Muscle layer of colon (tissue), 2 donors: Measurements from ENCODE around the gene TTLL11.
"Not testable (repeated sequence)": the region's sequence is repeated elsewhere in the genome, so short reads cannot be mapped to it uniquely, and the experiment has no call there.

Source experiments
- H3K27ac ChIP-seq: one replicate; pipeline ENCODE4 v1.7.0; 2013; ENCODE audit warnings: low read depth, mild to moderate bottlenecking, low read length, moderate library complexity
- H3K27me3 ChIP-seq, 2 donors: one replicate each; pipeline ENCODE4 v1.7.0; 2013; ENCODE audit warnings: low read length in 2 of 2, mild to moderate bottlenecking in 2 of 2; ENCODE audit not compliant: insufficient read depth in 2 of 2, control insufficient read depth in 1 of 2
- H3K36me3 ChIP-seq: one replicate; pipeline ENCODE4 v1.7.0; 2013; ENCODE audit warnings: mild to moderate bottlenecking, low read length; ENCODE audit not compliant: insufficient read depth
- H3K4me1 ChIP-seq: one replicate; pipeline ENCODE4 v1.7.0; 2013; ENCODE audit warnings: mild to moderate bottlenecking, low read length; ENCODE audit not compliant: insufficient read depth
- H3K4me3 ChIP-seq, 2 donors: one replicate each; pipeline ENCODE4 v1.7.0; 2013; ENCODE audit warnings: low read length in 2 of 2, low read depth in 1 of 2, mild to moderate bottlenecking in 1 of 2, moderate library complexity in 1 of 2
- H3K9ac ChIP-seq: one replicate; pipeline ENCODE4 v1.7.0; 2013; ENCODE audit warnings: low read length
- H3K9me3 ChIP-seq: one replicate; pipeline ENCODE4 v1.7.0; 2013; ENCODE audit warnings: mild to moderate bottlenecking, low read length
- donor health status: abdominal sarcoma.
- donor health status: Adenocarcinoma of cecum.

Gene TTLL11

DNA sequence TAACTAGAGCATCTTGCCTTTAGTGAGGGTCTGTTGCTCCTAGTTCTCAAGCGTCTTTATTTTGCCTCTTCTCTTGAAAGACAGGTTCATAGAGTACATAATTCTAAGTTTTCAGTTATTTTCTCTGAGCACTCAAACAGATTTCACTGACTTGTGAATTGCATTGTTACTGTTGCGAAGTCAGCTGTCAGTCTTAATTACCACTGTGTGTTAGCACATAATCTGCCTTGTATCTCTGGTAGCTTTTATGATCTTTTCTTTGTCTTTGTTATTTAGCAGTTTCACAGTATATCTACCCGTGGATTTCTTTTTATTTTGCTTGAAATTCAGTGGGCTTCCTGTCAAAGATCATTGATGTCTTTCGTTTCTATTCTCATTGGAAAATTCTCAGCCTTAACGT is 192.9 kb downstream of the TTLL11 start:
- Histone ChIP-seq H3K9me3 (no peaks in the 10 kb centered on the region), H3K9ac (no peak overlapping the region), H3K36me3 (no peaks in the 10 kb centered on the region), H3K4me3 (no peak overlapping the region), H3K4me1 (peaks cover 7% of the 10 kb centered on the region), H3K27me3 (no peaks in the 10 kb centered on the region), H3K27ac (no peak overlapping the region)

DNA sequence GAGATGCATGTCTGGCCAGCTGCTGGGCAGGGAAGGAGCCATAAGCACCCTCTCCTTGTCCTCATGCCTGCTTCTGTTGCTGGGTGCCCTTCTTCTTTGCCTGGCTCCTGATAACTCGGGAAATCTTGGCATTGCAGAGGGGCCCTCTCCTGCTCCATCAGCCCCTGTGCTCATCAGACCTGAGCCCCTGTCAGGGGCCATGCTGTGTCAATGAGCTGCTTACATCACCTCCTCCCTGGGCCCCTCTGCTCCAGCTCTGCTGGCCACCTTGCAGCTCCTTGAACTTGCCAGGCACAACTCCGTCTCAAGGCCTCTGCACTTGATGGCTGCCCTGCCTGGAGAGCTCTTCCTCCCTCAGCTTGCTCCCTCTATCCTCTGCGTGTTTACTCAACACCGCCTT is 194.3 kb downstream of the TTLL11 start:
- Histone ChIP-seq H3K27me3 (no peaks in the 10 kb centered on the region), H3K4me3 (no peak overlapping the region), H3K4me1 (peaks cover 7% of the 10 kb centered on the region), H3K36me3 (no peaks in the 10 kb centered on the region), H3K27ac (no peak overlapping the region), H3K9ac (no peak overlapping the region), H3K9me3 (no peaks in the 10 kb centered on the region)

DNA sequence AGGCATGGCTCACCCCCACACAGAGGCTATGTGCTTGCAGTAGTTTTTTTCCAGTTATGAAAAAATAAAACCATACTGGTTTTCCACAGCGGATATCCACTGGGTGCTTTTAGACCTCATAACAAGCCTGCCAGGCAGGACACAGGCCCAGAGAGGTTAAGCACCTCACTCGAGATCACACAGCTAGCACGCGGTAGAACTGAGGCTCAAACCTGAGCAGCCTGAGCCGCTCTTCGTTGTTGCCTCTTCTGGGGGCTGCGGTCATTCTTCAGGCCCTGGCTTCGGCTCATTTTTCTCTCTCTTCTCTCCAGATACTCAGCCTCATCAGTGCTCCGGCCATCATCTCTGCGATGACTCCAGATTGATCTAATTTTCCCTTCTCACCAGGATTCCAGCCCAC is 196.0 kb downstream of the TTLL11 start:
- Histone ChIP-seq H3K27me3 (no peaks in the 10 kb centered on the region), H3K9ac (no peak overlapping the region), H3K36me3 (no peaks in the 10 kb centered on the region), H3K27ac (no peak overlapping the region), H3K4me1 (peaks cover 7% of the 10 kb centered on the region), H3K4me3 (no peak overlapping the region), H3K9me3 (no peaks in the 10 kb centered on the region)

DNA sequence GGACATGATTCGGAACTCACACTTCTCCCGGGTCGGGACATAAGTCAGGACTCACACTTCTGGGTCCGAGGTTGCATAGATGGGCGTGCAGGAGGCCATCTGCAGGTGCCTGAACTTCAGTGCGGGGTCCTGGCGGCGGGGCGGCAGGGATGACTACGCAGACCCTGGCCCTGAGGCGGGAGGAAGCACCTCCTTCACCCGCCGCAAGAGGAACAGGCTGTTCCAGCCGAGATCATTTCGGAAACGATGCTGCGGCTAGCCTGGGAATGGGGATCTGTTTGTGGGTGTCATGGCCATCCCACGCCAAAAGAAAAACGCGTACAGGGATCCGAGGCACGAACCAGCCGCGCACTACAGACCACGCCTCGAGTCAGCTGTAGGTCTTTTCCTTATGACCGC is 196.6 kb downstream of the TTLL11 start:
- no peak overlapping the region for H3K27ac ChIP-seq
- H3K36me3 ChIP-seq = no peaks in the 10 kb centered on the region
- no peak overlapping the region for H3K9ac ChIP-seq
- peaks cover 7% of the 10 kb centered on the region for H3K4me1 ChIP-seq
- no peaks in the 10 kb centered on the region for H3K27me3 ChIP-seq
- no peaks in the 10 kb centered on the region for H3K9me3 ChIP-seq
- H3K4me3 ChIP-seq = no peak overlapping the region

DNA sequence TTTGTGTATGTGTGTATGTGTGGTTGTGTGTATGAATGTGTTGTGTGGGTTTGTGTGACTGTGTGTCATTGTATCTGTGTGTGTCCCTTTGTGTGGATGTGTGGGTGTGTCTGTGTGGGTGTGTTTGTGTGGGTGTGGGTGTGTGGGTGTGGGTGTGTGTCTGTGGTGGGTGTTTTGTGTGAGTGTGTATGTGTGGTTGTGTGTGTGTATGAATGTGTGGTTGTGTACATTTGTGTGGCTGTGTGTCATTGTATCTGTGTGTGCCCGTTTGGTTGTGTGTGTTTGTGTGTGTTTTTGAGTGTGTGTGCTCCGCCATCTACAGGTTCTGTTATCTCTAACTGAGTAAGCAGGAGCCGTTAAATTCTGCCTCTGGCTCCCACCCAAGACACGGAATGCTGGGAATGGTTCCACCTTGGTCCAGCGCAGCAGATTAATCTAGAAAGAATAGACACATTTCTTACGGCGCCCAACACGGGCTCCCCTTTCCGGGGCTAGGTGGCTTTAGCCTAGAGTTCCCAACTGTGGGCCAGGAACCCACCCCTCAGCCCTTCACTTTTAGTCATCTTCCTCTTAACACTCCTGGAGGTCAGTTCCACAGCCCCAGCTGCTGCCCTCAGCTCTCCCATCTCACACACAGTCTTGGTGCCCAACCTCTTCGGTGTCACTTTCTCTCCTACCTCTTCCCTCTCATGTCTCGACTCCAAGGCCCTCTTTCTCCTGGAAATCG is 197.1 kb downstream of the TTLL11 start:
- H3K9me3 ChIP-seq = no peaks in the 10 kb centered on the region
- peaks cover 7% of the 10 kb centered on the region for H3K4me1 ChIP-seq
- no peak overlapping the region for H3K4me3 ChIP-seq
- no peak overlapping the region for H3K27ac ChIP-seq
- no peaks in the 10 kb centered on the region for H3K36me3 ChIP-seq
- H3K9ac ChIP-seq = no peak overlapping the region
- H3K27me3 ChIP-seq = no peaks in the 10 kb centered on the region

DNA sequence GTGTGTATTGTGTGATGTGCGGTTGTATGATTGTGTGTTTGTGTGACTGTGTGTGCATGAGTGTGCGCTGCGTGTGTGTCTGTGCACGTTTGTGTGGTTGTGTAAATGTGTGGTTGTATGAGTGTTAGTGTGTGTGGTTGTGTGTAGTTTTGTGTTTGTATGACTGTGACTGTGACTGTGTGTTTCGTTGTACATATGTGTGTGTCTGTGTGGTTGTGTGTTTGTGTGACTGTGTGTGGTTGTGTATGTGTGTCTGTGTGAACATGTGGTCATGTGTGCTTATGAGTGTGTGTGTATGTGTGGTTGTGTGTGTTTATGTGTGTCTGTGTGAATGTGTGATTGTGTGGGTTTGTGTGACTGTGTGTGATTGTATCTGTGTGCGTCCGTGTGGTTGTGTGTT is 197.8 kb downstream of the TTLL11 start:
- Histone ChIP-seq H3K4me3 (no peak overlapping the region), H3K4me1 (peaks cover 7% of the 10 kb centered on the region), H3K9ac (no peak overlapping the region), H3K36me3 (no peaks in the 10 kb centered on the region), H3K9me3 (no peaks in the 10 kb centered on the region), H3K27ac (no peak overlapping the region), H3K27me3 (no peaks in the 10 kb centered on the region)

DNA sequence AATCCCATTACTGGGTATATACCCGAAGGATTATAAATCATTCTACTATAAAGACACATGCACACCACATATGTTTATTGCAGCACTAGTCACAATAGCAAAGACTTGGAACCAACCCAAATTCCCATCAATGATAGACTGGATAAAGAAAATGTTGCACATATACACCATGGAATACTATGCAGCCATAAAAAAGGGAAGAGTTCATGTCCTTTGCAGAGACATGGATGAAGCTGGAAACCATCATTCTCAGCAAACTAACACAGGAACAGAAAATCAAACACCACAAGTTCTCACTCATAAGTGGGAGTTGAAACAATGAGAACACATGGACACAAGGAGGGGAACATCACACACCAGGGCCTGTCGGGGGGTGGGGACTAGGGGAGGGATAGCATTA is 198.7 kb downstream of the TTLL11 start:
- not testable (repeated sequence) for H3K4me3 ChIP-seq, H3K36me3 ChIP-seq, H3K9me3 ChIP-seq, H3K4me1 ChIP-seq, H3K27ac ChIP-seq, H3K9ac ChIP-seq, H3K27me3 ChIP-seq

DNA sequence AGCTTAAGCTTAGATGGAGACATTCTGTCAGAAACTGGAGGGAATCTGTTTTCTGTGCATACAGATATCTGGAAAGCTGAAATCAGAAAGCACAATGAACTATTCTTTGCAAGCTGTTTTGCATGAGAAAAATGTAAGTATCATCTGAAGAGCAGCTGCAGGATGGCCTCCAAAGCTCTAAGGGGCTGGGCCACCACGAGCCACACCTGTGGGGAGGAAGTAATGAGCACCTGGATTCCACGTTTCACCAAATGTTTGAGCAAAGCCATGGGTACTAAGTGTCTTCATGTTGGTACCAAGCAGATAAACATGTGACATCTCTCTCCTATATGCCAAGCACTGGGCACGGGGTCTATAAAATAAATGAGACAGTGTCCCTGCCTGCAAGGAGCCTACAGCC is 199.3 kb downstream of the TTLL11 start:
- no peaks in the 10 kb centered on the region for H3K36me3 ChIP-seq
- H3K9ac ChIP-seq = no peak overlapping the region
- H3K27ac ChIP-seq = no peak overlapping the region
- no peaks in the 10 kb centered on the region for H3K27me3 ChIP-seq
- no peak overlapping the region for H3K4me3 ChIP-seq
- no peaks in the 10 kb centered on the region for H3K9me3 ChIP-seq
- H3K4me1 ChIP-seq = peaks cover 7% of the 10 kb centered on the region

DNA sequence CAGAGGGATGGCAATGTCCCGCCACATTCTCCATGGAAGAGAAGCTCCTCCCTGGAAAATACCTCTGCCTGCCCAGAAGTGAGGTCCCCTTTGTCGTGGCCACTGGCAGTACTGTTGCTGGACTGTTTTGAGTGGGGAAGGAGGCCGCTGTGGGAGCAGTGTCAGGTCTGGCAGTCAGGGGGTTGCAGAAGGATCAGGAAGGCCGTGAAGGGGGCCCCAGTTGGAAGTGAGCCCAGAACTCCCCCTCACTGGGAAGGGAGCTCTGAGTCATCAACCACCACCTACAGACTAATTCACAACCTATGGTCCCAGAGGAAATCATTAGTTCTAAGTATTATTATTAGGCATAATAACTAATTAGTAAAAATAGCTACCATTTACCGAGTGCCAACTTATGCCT is 200.4 kb downstream of the TTLL11 start:
- Histone ChIP-seq H3K27ac (no peak overlapping the region), H3K9me3 (no peaks in the 10 kb centered on the region), H3K27me3 (no peaks in the 10 kb centered on the region), H3K4me3 (no peak overlapping the region), H3K4me1 (peaks cover 7% of the 10 kb centered on the region), H3K9ac (no peak overlapping the region), H3K36me3 (no peaks in the 10 kb centered on the region)

DNA sequence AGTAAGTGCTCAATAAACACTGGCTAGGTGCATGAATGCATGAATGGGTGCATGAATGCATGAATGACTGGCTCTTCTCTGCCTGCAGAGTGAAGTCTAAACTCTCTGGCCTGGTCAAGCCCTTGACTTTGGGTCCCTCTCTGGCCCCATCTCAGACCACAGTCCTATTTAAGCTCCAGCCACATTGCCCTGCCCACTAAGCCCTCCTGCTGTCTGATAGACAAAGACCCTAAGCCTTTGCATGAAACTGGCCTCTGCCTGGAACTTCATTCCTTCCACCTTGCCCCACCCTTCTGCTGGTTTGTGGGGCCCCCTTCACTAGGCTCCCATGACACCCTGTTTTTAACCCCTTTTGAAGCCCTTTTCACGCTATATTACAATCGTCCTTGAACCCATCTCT is 202.4 kb downstream of the TTLL11 start:
- no peak overlapping the region for H3K27ac ChIP-seq
- no peak overlapping the region for H3K9ac ChIP-seq
- H3K9me3 ChIP-seq = no peaks in the 10 kb centered on the region
- peaks cover under 1% of the 10 kb centered on the region for H3K4me1 ChIP-seq
- no peaks in the 10 kb centered on the region for H3K36me3 ChIP-seq
- no peaks in the 10 kb centered on the region for H3K27me3 ChIP-seq
- no peak overlapping the region for H3K4me3 ChIP-seq

DNA sequence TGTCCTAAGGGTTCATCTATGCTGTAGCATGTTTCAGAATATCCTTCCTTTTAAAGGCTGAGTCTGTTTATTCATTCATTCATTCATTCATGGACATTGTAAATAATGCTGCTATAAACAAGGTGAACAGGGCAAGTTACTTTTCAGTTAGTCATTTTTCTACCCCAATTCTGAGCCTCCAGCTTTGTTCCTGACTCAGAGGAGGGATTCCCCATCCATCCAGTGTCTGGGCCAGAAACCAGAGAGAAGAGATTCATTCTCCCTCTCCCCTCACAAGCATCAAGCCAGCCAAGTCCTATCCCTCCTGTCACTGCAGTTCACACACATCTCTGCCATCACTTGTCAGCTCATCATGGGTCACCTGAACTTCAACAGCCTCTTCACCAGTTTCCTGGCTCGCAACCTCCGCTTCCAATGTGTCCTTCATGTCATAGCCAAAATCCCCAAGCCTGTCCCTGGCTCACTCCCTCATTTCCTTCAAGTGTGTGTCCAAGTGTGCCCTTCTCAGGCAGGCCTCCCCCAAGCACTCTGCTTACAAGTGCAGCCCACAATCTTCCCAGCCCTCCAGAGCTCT is 203.0 kb downstream of the TTLL11 start:
- H3K4me3 ChIP-seq = no peak overlapping the region
- H3K27ac ChIP-seq = no peak overlapping the region
- no peaks in the 10 kb centered on the region for H3K9me3 ChIP-seq
- H3K9ac ChIP-seq = no peak overlapping the region
- H3K4me1 ChIP-seq = no peaks in the 10 kb centered on the region
- peaks cover under 1% of the 10 kb centered on the region for H3K36me3 ChIP-seq
- no peaks in the 10 kb centered on the region for H3K27me3 ChIP-seq

DNA sequence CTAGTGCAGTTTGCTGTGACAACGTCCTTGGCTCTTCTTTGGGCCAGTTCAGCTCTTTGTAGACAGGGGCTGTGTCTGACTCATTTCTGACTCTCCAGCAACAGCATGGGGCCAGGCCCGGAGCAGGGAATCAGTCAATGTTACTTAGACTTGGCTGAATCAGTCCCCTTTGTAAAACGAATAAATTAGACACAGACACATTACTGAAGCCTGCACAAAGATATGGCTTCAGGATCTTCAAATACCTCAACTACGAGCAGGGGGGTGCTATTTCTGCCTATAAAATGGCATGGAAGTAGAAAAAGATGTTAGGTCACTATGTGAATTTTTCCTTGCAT is 204.7 kb downstream of the TTLL11 start:
- no peak overlapping the region for H3K4me3 ChIP-seq
- no peaks in the 10 kb centered on the region for H3K9me3 ChIP-seq
- H3K36me3 ChIP-seq = peaks cover 7% of the 10 kb centered on the region
- H3K27ac ChIP-seq = no peak overlapping the region
- no peaks in the 10 kb centered on the region for H3K27me3 ChIP-seq
- no peaks in the 10 kb centered on the region for H3K4me1 ChIP-seq
- no peak overlapping the region for H3K9ac ChIP-seq
